Endometrial microvascular endothelial cells (primary cell): ENCODE data around the gene FCN3. TPM values are rescaled to one million over a fixed set of nuclear protein-coding genes. Genes with fewer than 3 reads are reported as not detected.

Experiments
- in situ Hi-C: cut with HindIII; loops from 2 replicates; pipeline ENCODE4 v1.10.0; 2017; ENCODE audit warnings: low sequenced_read_pairs, low pct_unique_long_range_greater_than_20kb; ENCODE audit errors: inconsistent ontology term
- total RNA-seq: library from RNA; depleted of rRNA; stranded (reverse); fragments of >200 nt; gene quantifications from one replicate; pipeline ENCODE4 v1.2.3, GENCODE V29; 2015; ENCODE audit errors: inconsistent ontology term

Gene FCN3
- total RNA-seq, 1 donor from 2014 or later: 1.9 TPM

DNA sequence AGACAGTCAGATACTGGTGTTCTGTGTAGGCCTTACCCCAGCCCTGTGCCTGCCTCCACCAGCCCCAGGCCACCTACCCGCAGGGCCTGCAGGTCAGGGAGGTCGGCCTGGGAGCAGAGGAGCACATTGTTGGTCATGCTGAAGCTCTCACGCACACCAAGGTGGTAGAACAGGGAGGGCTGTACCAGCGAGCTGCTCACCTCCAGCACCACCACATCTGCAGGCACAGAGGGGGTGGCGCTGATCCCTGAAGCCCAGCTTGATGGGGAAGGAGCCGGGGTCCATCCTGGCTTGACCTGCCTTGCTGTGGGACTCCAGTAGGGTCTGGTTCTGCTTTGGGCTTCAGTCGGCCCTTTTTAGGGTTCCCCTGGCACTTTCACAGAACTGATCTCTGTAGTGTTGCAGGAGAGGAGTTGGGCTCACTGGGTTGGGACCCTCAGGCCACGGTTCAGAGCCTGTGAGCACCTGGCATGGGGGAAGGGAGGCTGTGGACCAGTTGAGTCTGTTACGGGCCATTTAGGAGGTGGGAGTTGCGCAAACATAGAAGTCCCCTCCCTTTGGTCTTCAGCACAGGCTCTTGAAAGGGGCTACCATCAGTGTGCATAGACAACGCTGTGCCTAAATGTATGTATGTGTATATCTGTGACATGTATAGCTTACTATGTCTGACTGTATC is 9.8 kb downstream of the FCN3 start:
- in situ Hi-C loops: no loop called here

DNA sequence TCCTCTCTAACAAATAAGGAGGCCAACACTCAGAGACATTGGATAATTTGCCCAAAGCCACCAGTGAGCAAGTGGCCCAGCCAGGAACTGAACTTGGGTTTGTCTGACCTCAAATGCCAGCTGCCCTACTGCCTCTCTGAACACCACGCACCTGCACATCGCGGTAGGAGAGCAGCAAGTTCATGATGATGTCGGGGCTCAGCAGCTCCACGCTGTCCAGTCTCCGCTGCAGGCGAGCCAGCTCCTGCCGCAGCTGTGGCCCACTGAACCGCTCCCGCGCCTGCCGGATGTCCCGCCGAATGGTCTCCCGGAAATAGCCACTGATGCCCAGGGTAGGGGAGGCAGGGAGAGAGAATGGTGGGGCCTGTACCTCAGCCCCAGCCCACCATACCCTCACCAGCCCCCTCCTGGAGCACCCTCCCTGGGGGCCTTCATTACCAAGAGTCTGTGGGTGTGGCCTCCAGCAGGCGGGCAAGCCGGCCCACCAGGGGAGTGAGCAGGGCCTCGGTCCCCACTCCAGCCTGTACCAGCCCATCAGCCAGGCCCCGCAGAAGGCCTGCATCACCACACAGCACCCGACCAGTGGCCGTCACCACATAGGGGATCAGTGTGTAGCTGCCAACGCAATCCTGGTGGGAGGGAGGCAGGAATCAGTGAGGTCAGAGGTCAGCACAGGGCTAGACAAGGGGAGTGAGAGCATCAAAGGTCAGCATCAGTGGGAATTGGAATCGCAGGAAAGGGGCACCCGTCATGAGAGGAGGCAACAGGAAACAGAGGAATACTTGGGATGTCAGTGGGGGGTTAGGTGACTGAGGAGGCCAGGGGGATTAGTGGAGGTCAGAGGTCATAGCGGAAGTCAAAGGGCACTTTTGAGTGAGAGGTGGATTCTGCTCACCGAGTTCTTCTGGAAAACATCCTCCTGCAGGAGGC is 10.6 kb downstream of the FCN3 start:
- in situ Hi-C loops: no loop called here

DNA sequence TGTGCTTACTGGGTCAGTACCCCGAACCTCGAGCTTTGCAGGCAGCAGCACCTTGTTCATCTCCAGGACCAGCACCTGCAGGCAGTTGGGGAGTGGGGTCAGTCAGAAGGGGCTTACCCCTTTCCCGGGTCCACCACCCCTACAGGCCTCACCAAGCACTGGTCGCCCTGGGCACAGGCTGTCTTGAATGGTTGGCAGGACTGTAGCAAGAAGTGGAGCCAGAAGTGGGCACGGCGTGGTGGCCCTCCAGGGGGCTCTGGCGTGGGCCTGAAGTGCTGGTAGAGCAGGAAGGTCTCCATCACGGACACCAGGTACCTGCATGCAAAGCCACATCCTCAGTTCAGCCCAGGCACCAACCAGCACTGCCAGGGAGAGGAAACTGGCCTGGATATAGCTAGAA is 13.1 kb downstream of the FCN3 start:
- in situ Hi-C loops: no loop called here

DNA sequence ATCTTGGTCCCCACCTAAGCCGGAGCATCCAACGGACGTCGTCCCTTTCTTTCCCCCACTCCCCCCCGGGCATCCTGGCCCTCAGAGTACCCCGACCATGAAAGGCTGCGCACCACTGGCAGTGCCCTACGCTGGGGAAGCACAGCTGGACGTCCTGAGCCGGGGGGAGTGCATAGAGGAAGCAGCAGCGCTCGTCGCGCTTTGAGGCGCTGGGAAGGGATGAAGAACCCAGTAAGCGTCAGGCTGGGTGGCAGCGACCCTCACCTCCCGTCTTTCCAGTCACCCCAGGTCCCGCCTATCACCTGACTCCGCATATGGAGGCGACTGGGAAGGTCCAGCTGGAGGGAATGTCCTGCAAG is 13.6 kb downstream of the FCN3 start:
- in situ Hi-C loops: no loop called here

DNA sequence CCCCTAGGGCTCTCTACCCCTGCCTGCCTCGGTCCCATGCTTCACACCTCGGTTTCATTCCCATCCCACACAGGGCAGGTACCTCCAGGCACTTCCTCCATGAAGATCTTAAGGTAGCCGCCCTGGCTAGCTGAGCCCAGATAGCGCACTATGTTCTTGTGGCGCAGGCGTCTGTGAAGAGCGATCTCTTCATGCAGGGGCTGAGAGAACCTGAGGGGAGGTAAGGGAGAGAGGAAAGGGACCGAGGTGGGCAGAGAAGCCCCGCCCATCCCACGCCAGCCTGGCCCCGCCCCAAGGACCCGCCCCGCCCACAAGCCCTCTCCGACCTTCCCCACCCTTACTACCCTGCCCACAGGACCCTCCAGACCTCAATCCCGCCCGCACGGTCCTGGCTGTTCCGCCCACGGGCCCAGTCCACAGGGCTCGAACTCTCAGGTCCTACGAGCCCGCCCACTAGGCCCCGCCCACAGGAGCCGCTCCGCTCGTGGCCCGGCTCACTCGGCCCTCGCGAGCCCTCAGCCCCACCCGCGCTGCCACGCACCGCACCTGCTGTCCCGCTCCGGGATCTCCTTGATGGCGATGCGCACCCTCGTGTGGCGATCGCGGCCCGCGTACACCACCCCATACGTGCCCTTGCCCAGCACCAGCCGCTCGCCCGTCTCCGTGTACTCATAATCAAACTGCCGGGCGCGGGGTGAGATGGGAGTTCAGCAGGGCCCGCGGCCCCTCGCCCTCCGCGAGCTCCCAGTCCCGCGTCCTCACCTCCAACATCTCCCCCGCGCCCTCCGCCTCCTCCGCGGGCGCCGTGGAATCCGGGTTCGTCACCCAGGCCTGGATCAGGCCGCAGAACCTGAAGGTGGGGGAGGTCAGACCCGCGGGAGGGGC is 14.2 kb downstream of the FCN3 start:
- in situ Hi-C loops: no loop called here

DNA sequence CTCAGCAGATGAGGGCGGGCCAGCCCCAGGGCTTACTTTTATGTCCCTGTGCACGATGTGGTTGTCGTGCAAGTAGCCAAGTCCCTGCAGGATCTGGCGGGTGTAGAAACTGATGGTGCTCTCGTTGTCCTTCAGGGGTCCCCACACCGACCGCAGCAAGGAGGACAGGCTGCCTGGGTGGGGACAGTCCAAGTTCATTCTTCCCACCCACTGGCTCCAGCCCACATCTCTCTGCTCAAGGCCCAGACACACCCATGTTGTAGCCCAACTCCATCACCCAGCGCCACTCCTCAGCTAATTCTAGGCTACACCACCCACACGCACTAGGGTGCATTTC is 14.8 kb downstream of the FCN3 start:
- in situ Hi-C loops: no loop called here

DNA sequence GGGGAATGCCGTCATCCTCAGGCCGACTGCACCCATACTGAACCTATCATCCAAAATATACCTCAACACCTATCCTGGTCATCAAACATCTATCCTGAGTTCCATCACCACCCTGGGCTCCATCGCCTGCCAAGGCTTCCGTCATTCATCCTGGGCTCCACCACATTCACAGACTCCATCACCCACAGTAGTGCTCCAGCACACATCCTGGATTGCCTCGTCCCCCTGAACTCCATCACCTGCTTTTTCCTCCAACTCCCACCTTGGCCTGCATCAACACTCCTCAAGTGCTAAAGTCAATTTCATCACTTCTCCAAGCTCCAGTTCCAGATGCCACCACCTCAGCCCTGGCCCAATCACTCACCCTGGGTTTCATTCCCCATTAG is 15.7 kb downstream of the FCN3 start:
- in situ Hi-C loops: no loop called here

DNA sequence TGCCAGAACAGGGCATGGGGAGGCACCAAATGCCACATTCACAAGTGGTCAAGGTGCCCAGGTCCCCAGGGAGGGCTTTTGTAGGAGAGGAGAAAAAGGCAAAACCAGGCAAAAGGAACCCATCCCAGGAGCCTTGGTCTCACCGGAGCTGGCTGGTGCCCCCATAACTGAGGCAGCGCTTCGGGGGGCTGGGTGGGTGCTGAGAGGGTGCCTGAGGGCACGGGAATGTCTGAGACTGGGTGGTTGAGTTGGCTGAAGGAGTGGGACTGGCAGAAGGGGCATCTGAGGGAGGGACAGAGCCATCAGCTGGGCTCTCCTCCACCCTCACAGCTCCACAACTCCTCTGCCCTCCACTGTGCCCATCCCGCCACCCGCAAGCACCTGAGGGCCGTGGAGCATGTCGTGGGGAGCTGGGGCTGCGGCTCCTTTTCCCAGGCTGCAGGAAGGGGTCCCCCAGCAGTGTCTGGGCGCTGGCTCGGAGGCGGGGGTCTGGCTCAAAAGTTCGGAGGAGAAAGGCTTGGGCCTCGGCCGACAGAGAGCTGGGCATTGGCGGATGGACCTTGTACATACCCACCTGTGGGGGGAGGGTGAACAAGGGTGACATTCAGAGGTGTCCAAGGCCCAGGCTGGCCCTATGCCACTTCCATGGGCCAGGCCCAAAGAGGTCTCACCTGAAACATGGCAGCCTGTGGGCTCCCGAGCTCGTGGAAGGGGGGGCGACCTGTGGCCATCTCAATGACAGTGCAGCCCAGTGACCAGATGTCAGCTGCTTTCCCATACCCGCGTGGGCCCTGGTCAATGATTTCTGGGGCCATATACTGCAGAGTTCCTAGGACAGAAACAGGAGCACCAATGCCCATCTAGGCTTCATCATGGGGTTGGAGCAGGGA is 16.3 kb downstream of the FCN3 start:
- in situ Hi-C loops: no loop called here

DNA sequence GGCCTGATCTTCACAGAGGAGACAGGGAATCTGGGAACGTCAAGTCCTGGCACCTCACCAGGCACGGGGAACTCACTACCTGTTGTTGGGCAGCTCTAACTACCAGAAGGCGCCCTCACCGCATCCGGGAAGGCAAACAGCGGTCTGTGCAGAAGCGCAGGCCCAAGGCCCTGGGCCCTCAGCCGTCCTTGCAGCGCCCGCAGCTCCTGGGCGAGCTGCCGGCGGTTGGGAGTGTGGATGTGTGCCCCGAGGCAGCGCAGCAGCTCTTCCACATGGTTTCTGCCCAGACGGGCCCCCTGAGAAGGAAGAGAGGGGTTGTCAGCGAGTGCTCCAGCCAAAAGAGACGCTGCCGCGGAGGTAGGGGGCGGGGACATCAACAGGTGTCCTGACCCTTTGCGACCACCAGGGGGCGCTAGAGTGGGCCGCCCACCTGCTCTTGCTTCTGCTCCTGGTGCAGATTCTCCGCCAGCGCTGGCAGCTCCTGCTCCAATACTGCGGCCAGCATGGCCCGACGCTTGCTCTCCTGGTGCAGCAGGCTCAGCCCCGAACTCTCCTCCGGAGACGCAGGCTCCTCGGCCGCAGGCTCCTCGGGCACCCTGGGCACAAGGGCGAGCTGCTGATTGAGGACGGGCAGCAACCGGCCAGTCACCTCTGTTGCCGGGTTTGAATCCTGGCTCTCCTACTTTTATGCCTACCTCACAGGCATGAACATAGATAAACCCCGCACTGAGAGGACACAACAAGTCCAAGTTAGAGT is 17.2 kb downstream of the FCN3 start:
- in situ Hi-C loops: no loop called here

DNA sequence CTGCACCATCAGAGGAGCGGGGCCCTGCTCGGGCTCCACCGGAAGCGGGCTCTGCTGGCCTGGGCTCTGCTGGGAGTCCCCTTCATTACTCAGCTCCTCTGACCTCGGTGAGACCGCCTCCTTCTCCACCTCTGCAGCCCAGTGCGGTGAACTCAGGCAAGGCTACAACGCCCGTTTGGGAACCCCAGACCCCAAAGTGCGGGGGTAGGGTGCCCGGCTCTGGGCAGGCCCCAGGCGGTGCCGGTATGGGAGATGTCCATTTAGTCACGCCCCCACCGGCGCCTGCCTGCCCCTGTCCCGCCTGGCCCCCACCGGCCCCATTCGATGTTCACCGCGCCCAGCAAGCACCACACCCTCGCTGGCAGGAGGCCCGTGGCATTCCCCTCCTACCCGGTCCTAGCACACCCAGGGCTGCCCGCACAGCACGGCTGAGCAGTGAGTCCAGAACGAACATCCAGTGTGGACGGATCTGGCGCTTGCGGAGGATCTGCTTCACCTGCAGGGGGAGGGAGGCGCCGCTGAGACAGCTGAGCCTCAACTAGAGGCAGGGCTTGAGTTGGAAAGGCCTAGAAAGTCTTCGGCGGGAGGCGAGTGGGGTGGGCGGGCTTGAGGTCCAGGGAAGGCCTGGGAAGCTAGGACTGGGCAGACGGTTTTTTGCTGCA is 17.9 kb downstream of the FCN3 start:
- in situ Hi-C loops: no loop called here

DNA sequence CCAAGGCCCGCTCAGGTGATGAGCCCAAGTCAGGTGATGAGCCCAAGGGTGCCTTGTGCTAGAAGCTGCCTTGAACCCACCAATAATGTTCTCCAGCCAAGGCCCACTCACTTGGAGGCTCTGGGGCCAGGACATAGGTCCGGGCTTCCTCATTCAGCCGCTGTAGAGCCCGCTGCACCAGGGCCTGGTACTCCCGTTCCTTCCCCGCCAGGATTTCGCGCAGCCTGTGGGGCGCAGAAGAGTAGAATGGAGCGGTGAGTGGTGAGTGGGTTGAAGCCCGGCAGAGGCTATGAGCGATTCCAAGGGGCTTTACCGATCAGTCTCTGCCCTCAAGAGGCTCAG is 18.4 kb downstream of the FCN3 start:
- in situ Hi-C loops: no loop called here

DNA sequence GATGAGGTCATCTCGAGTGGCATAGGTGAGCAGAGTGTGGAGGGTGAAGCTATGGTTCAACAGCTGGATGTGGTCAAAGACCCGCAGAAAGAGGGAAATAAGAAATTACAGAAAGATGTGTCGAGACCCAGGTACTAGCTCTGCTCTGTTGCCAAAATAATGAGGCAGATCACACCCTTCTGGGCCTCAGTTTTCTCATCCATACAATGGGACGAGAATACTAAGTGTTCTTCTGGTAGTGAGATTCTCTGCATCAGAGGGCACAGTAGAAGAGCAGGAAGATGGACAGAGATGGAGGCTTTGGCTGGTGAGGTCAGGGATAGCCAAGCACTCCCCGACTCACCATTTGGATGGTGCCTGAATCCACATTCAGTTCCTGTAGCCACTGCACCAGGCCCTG is 18.9 kb downstream of the FCN3 start:
- in situ Hi-C loops: no loop called here

DNA sequence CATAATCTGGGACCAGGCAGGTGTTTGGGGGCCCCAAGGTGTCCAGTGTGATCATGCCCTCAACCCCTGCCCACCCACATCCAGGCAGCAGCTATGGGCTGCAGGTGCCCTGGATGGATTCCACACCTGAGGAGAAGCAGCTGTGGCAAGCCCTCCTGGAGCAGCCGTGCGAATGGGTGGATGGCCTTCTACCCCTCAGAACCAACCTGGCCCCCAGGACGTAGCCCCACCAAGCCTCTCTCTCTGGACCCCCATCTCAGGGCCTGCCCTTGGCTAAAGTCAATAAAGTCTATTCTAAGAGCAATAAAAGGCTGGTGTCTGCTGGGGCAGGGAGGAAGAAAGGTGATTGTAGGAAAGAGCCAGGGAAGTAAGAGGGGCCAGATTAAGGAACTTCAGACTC is 21.0 kb downstream of the FCN3 start:
- in situ Hi-C loops: no loop called here

DNA sequence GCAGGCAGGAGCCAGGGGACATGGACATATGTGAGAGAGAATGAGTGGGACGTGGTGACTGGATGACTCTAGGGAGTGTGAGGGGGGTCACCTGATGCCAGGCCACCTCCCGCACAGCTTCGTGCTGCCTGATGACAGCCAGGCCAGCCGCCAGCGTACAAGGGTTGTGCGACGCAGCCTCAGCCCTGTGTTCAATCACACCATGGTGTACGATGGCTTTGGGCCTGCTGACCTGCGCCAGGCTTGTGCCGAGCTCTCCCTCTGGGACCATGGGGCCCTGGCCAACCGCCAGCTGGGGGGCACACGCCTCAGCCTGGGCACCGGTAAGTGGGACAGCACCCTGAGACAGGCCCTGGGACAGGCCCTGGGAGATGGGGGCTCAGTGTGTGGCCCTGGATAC is 21.5 kb downstream of the FCN3 start:
- in situ Hi-C loops: no loop called here

DNA sequence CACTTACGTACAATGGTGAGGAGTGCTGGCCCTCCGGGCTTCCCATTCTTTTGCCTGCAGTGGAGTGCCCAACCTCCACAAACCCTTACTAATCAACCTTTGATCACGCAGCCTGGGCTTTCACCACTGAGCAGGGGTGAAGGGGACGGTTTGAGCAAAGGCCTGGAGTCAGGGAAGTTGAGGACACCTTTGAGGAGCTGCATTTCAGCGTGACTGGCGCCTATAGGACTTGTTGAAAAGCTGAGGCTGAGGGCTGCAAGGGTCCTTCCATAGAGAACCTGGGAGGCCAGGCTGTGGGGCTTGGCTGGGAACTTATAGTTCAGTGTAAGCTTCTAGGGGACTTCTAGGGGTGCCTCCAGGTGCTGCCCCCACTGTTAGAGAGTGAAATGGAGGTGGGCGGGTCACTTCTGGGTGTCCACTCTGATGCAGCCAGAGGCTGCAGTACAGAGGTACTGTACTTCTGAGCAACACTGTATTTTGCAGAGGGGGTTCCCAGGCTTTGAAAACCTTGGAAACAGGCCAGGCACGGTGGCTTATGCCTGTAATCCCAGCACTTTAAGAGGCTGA is 23.0 kb downstream of the FCN3 start:
- in situ Hi-C loops: no loop called here

DNA sequence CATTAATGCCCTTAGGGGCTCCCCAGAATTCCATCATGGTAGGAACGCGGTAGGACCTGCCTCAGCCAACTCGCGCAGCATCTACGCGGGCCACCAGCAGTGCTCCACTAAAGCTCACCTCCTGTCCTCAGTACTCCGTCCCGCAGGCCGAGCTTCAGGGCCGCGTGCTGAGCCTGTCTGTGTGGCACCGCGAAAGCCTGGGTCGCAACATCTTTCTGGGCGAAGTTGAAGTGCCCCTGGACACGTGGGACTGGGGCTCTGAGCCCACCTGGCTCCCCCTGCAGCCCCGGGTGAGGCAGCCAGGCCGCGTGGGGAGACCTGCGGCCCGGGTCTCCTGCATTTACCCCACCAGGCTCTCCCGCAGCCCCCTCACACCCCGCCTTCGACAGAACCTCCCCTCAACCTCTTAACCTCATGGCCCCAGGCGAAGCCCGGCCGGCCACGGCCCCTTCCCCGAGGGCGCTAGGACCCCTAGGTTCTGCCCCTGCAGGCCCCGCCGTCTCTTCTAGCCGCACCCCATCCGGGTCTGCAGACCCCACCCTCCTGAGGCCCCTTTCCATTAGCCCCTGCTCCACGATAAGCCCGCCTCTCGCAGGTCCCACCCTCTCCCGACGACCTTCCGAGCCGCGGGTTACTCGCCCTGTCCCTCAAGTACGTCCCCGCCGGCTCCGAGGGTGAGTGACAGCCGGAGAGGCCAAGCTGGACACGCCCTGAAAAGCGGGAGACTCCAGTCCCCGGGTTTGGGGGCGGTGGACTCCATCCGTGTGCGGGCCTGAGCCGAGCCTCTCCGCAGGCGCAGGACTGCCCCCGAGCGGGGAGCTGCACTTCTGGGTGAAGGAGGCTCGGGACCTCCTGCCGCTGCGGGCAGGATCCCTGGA is 23.7 kb downstream of the FCN3 start:
- in situ Hi-C loops: no loop called here
